ENCODE measurements around the gene LYRM4. TPM values are rescaled to one million over a fixed set of nuclear protein-coding genes. Genes with fewer than 3 reads are reported as not detected.
"Not testable (repeated sequence)": the region's sequence is repeated elsewhere in the genome, so short reads cannot be mapped to it uniquely, and the experiment has no call there.

The LYRM4 gene
- total RNA-seq, 4 donors from 2014 or later: 16.9 to 20.9 (median 18.4) TPM

GRCh38 chr6:5123296-5124143, 137.2 kb downstream of the LYRM4 start:
- Histone ChIP-seq H3K9me3 (no peaks in the 10 kb centered on the region), H3K4me3 (no peak overlapping the region), H3K27me3 (no peaks in the 10 kb centered on the region), H3K4me1 (no peaks in the 10 kb centered on the region), H3K36me3 (no peaks in the 10 kb centered on the region), H3K27ac (replicated peaks in 1 of 4) (no peak overlapping the region)
- WGBS: 86% methylated on average over 12 of the region's 20 CpGs
- intact Hi-C loops (cut with DNase I): no loop called here
- TF ChIP-seq POLR2AphosphoS5 (IDR thresholded peaks at IDR 0.05) (no peak), CTCF (IDR thresholded peaks at IDR 0.05) (no peak), EP300 (IDR thresholded peaks at IDR 0.05) (no peak), POLR2A (IDR thresholded peaks at IDR 0.05; ENCODE audit: low read depth) (no peak)
- DNase-seq (ENCODE audit: extremely low spot score): no peak

GRCh38 chr6:5122504-5123112, 138.1 kb downstream of the LYRM4 start:
- TF ChIP-seq EP300 (IDR thresholded peaks at IDR 0.05) (no peak), POLR2AphosphoS5 (IDR thresholded peaks at IDR 0.05) (no peak), POLR2A (IDR thresholded peaks at IDR 0.05; ENCODE audit: low read depth) (no peak), CTCF (IDR thresholded peaks at IDR 0.05) (no peak)
- WGBS: 92% methylated on average over 18 of the region's 18 CpGs
- no peak overlapping the region for H3K27ac ChIP-seq (replicated peaks in 1 of 4)
- no peaks in the 10 kb centered on the region for H3K9me3 ChIP-seq
- H3K4me3 ChIP-seq: no peak overlapping the region
- H3K4me1 ChIP-seq: no peaks in the 10 kb centered on the region
- DNase-seq (ENCODE audit: extremely low spot score): no peak
- intact Hi-C loops (cut with DNase I): no loop called here
- H3K27me3 ChIP-seq: no peaks in the 10 kb centered on the region
- no peaks in the 10 kb centered on the region for H3K36me3 ChIP-seq

GRCh38 chr6:5121956-5122355, 138.8 kb downstream of the LYRM4 start:
- Histone ChIP-seq H3K27me3 (no peaks in the 10 kb centered on the region), H3K27ac (replicated peaks in 1 of 4) (no peak overlapping the region), H3K36me3 (no peaks in the 10 kb centered on the region), H3K4me1 (no peaks in the 10 kb centered on the region), H3K9me3 (no peaks in the 10 kb centered on the region), H3K4me3 (no peak overlapping the region)
- DNase-seq (ENCODE audit: extremely low spot score): no peak
- WGBS: 80% methylated on average over 7 of the region's 7 CpGs
- intact Hi-C loops (cut with DNase I): no loop called here
- TF ChIP-seq POLR2A (IDR thresholded peaks at IDR 0.05; ENCODE audit: low read depth): no peak
- no peak for TF ChIP-seq POLR2AphosphoS5 (IDR thresholded peaks at IDR 0.05)
- TF ChIP-seq CTCF (IDR thresholded peaks at IDR 0.05): no peak
- TF ChIP-seq EP300 (IDR thresholded peaks at IDR 0.05): no peak

GRCh38 chr6:5121479-5121878, 139.3 kb downstream of the LYRM4 start:
- no peaks in the 10 kb centered on the region for H3K4me1 ChIP-seq
- no peak overlapping the region for H3K27ac ChIP-seq (replicated peaks in 1 of 4)
- intact Hi-C loops (cut with DNase I): no loop called here
- no peak overlapping the region for H3K4me3 ChIP-seq
- H3K36me3 ChIP-seq: no peaks in the 10 kb centered on the region
- no peaks in the 10 kb centered on the region for H3K9me3 ChIP-seq
- H3K27me3 ChIP-seq: no peaks in the 10 kb centered on the region
- DNase-seq (ENCODE audit: extremely low spot score): no peak
- WGBS: 90% methylated on average over 5 of the region's 6 CpGs
- no peak for TF ChIP-seq CTCF (IDR thresholded peaks at IDR 0.05)
- no peak for TF ChIP-seq POLR2A (IDR thresholded peaks at IDR 0.05; ENCODE audit: low read depth)
- no peak for TF ChIP-seq EP300 (IDR thresholded peaks at IDR 0.05)
- TF ChIP-seq POLR2AphosphoS5 (IDR thresholded peaks at IDR 0.05): no peak

- H3K27ac ChIP-seq (replicated peaks in 1 of 4); intact Hi-C loops (cut with DNase I); H3K36me3 ChIP-seq; H3K4me1 ChIP-seq; H3K9me3 ChIP-seq; H3K4me3 ChIP-seq; H3K27me3 ChIP-seq; DNase-seq (ENCODE audit: extremely low spot score): not testable (repeated sequence)
- WGBS: 100% methylated on average over 5 of the region's 8 CpGs
These were observed 140.2 kb downstream of the LYRM4 start for GRCh38 chr6:5120543-5120942.

Measured in esophagus muscularis mucosa (tissue), 4 donors.